Endothelial cell of umbilical vein (primary cell): ENCODE measurements around the gene GLI2. TPM values are rescaled to one million over a fixed set of nuclear protein-coding genes. Genes with fewer than 3 reads are reported as not detected.

Experiments used
- BruUV-seq: library from RNA; stranded (reverse); fragments of 400-500 nt; replicated peaks from 2 replicates; lab custom pipeline; 2021; lab: Mats Ljungman, UMichigan
- CTCF ChIA-PET: fragments of 300-600, 350-600 bp; sonication (Branson Sonifier 250); formaldehyde crosslinking; loops from one replicate; lab custom pipeline; 2021; ENCODE audit warnings: antibody characterized with exemption, inconsistent platforms; lab: Charles Lee
- POLR2A ChIA-PET: fragments of 300-600, 350-600 bp; sonication (Branson Sonifier 250); formaldehyde crosslinking; loops from one replicate; lab custom pipeline; 2021; ENCODE audit warnings: antibody characterized with exemption, inconsistent platforms; lab: Charles Lee
- DNase-seq: peaks from one replicate; pipeline ENCODE4 v3.0.0-alpha.2; 2011; ENCODE audit warnings: low read depth, low spot score
- FAIRE-seq: peaks from 2 replicates; lab custom pipeline; 2011; peaks lifted over from hg19 to GRCh38; lab: Jason Lieb, UNC
- H2AFZ ChIP-seq: 2 replicates; pipeline ENCODE4 v1.6.0; 2012; ENCODE audit warnings: low read depth, low read length, control low read depth, inconsistent platforms
- H3K27ac ChIP-seq: 2 replicates; pipeline ENCODE4 v1.5.1; 2011; ENCODE audit warnings: low read depth, mild to moderate bottlenecking, control low read depth, low read length, moderate library complexity; ENCODE audit not compliant: insufficient read depth
- H3K27me3 ChIP-seq, 2 experiments: 2 replicates each; pipeline versions ENCODE4 v1.6.0 to v1.6.1; 2011; ENCODE audit warnings: low read length in 2 of 2, mixed read lengths in 1 of 2; ENCODE audit not compliant: control insufficient read depth in 2 of 2, insufficient read depth in 2 of 2
- H3K36me3 ChIP-seq, 2 experiments: 2 replicates in 1 of 2; 3 replicates in 1 of 2; pipeline ENCODE4 v1.5.1; 2011; ENCODE audit warnings: low read length in 2 of 2, mild to moderate bottlenecking in 1 of 2, moderate library complexity in 1 of 2; ENCODE audit not compliant: control insufficient read depth in 2 of 2, insufficient read depth in 2 of 2; ENCODE audit errors: extremely low read depth in 1 of 2
- H3K4me1 ChIP-seq: 3 replicates; pipeline ENCODE4 v1.5.1; 2011; ENCODE audit warnings: mild to moderate bottlenecking, low read length; ENCODE audit not compliant: control insufficient read depth, insufficient read depth; ENCODE audit errors: extremely low read depth
- H3K4me2 ChIP-seq: 2 replicates; pipeline ENCODE4 v1.6.1; 2011; ENCODE audit warnings: low read length, control low read depth, mixed read lengths; ENCODE audit not compliant: insufficient read depth
- H3K4me3 ChIP-seq, 3 experiments: fragments of 200-600 bp in 1 of 3; sonication (generic), shearing (Covaris generic) in 1 of 3; replicated peaks in 1 of 3; 2 replicates each; pipeline ENCODE4 v1.5.1; 2011 to 2016; ENCODE audit warnings: control low read depth in 3 of 3, low read length in 3 of 3, mild to moderate bottlenecking in 2 of 3, inconsistent platforms in 1 of 3, low read depth in 1 of 3, moderate library complexity in 1 of 3; ENCODE audit not compliant: insufficient read depth in 1 of 3
- H3K79me2 ChIP-seq: 2 replicates; pipeline ENCODE4 v1.6.0; 2012; ENCODE audit warnings: low read length, inconsistent platforms; ENCODE audit not compliant: control insufficient read depth, insufficient read depth
- H3K9ac ChIP-seq: replicated peaks from 2 replicates; pipeline ENCODE3; 2011; ENCODE audit warnings: low read length, control low read depth; ENCODE audit not compliant: insufficient read depth; ENCODE audit errors: extremely low read depth
- H3K9me1 ChIP-seq: replicated peaks from 3 replicates; pipeline ENCODE4 v1.6.0; 2011; ENCODE audit warnings: mild to moderate bottlenecking, low read length; ENCODE audit not compliant: control insufficient read depth, insufficient read depth; ENCODE audit errors: extremely low read depth
- H3K9me3 ChIP-seq: replicated peaks from 2 replicates; pipeline ENCODE4 v1.5.1; 2012; ENCODE audit warnings: low read length, inconsistent platforms; ENCODE audit not compliant: control insufficient read depth, insufficient read depth
- H4K20me1 ChIP-seq: replicated peaks from 2 replicates; pipeline ENCODE3; 2011; ENCODE audit warnings: mild to moderate bottlenecking, low read length; ENCODE audit not compliant: control insufficient read depth, insufficient read depth; ENCODE audit errors: extremely low read depth
- EZH2 ChIP-seq: IDR thresholded peaks from 2 replicates; pipeline ENCODE4 v1.6.1; 2012; ENCODE audit warnings: borderline replicate concordance, low read depth, mild to moderate bottlenecking, moderate library complexity, low read length, inconsistent platforms; ENCODE audit not compliant: severe bottlenecking
- FOS ChIP-seq: IDR thresholded peaks from 2 replicates; pipeline ENCODE4 v1.6.1; 2011; ENCODE audit warnings: mild to moderate bottlenecking, low read length, moderate library complexity, borderline replicate concordance; ENCODE audit not compliant: insufficient read depth
- GATA2 ChIP-seq: IDR thresholded peaks from 2 replicates; pipeline ENCODE4 v1.7.0; 2011; ENCODE audit warnings: low read depth, mild to moderate bottlenecking, moderate library complexity, mixed read lengths, low read length; ENCODE audit not compliant: insufficient read length, insufficient read depth
- JUN ChIP-seq: IDR thresholded peaks from 2 replicates; pipeline ENCODE4 v1.6.1; 2011; ENCODE audit warnings: borderline replicate concordance, low read depth; ENCODE audit not compliant: insufficient read length, insufficient read depth
- MYC ChIP-seq: IDR thresholded peaks from one replicate; pipeline ENCODE4 v1.6.1; 2011; ENCODE audit warnings: mild to moderate bottlenecking, low read depth, low read length
- POLR2A ChIP-seq: IDR thresholded peaks from 2 replicates; pipeline ENCODE4 v1.6.1; 2012; ENCODE audit warnings: low read depth, mild to moderate bottlenecking, control low read depth, low read length
- POLR2AphosphoS5 ChIP-seq: IDR thresholded peaks from 2 replicates; pipeline ENCODE4 v1.6.1; 2012; ENCODE audit warnings: low read depth, mild to moderate bottlenecking, control low read depth, low read length, moderate library complexity; ENCODE audit not compliant: insufficient read depth
- dilution Hi-C: fragments of 300-500 bp; cut with MboI; formaldehyde crosslinking; loops from one replicate; pipeline ENCODE4 v1.15.0; 2019; ENCODE audit warnings: low sequenced_read_pairs; ENCODE audit not compliant: extremely low pct_ligation_motif_present
- intact Hi-C: fragments of 100-400 bp; cut with micrococcal nuclease; formaldehyde crosslinking; loops from one replicate; pipeline ENCODE4 v1.10.0; 2022
- polyA plus RNA-seq, 4 experiments: library from polyadenylated mRNA; depleted of rRNA in 3 of 4; stranded (reverse) in 3 of 4; unstranded in 1 of 4; fragments of >200 nt; gene quantifications; 2 replicates each; pipeline versions ENCODE4 v1.2.1 to v1.2.3, GENCODE V29; 2011 to 2012; ENCODE audit warnings: missing spikeins in 1 of 4
- total RNA-seq: library from RNA; stranded (reverse); gene quantifications from 2 replicates; pipeline ENCODE4 v1.2.3, GENCODE V29; 2021
- TF ChIP-seq, protein P1 (sequence below), 2 donors: IDR thresholded peaks; 1 replicate in 1 of 2; 2 replicates in 1 of 2; pipeline ENCODE4 v1.5.1; 2011; ENCODE audit warnings: low read length in 2 of 2, mild to moderate bottlenecking in 2 of 2, moderate library complexity in 2 of 2, control low read depth in 1 of 2, inconsistent platforms in 1 of 2, low read depth in 1 of 2; ENCODE audit not compliant: insufficient read depth in 1 of 2; ENCODE audit errors: extremely low read depth in 1 of 2
- TF ChIP-seq, protein P2 (sequence below): IDR thresholded peaks from 2 replicates; pipeline ENCODE4 v1.6.1; 2011; ENCODE audit not compliant: insufficient read depth, insufficient read length

GLI2 gene
- total and polyA plus RNA-seq, 2 donors (not counting 3 experiments of a cell fraction or from before 2014, with no cell fraction given), result 0.13 TPM; not detected in 1

DNA sequence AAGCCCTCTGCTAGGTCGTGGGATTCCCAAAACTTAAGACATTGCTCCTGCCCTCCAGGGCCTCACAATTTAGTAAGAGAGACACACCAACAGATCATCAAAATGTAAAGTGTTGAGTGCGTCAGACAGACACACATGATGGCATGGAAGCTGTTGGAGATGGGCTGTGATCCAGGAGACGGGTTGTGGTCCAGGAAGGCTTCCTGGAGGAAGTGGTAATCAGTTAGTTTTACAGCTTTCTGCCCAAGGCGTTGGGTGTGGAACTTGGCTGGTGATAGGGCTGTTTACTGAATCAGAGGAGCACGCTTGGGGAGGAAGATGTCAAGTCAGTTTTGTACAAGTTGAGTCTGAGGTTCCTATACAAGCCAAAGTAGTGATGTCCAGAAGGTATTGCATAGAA is 24.0 kb upstream of the GLI2 start:
- no peak overlapping the region for H3K4me3 ChIP-seq
- peaks cover 3% of the 10 kb centered on the region for H3K4me1 ChIP-seq
- H3K9me1 ChIP-seq, result no peaks in the 10 kb centered on the region
- no peak overlapping the region for H3K9ac ChIP-seq
- H4K20me1 ChIP-seq, result no peaks in the 10 kb centered on the region
- TF ChIP-seq, protein P1, sequence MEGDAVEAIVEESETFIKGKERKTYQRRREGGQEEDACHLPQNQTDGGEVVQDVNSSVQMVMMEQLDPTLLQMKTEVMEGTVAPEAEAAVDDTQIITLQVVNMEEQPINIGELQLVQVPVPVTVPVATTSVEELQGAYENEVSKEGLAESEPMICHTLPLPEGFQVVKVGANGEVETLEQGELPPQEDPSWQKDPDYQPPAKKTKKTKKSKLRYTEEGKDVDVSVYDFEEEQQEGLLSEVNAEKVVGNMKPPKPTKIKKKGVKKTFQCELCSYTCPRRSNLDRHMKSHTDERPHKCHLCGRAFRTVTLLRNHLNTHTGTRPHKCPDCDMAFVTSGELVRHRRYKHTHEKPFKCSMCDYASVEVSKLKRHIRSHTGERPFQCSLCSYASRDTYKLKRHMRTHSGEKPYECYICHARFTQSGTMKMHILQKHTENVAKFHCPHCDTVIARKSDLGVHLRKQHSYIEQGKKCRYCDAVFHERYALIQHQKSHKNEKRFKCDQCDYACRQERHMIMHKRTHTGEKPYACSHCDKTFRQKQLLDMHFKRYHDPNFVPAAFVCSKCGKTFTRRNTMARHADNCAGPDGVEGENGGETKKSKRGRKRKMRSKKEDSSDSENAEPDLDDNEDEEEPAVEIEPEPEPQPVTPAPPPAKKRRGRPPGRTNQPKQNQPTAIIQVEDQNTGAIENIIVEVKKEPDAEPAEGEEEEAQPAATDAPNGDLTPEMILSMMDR (IDR thresholded peaks at IDR 0.05; ENCODE audit: extremely low read depth in 1 of 2, insufficient read depth in 1 of 2, low read depth in 1 of 2, low read length in 2 of 2), result no peak
- no peak for TF ChIP-seq EZH2
- TF ChIP-seq, protein P2, sequence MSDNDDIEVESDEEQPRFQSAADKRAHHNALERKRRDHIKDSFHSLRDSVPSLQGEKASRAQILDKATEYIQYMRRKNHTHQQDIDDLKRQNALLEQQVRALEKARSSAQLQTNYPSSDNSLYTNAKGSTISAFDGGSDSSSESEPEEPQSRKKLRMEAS, result no peak
- H3K36me3 ChIP-seq, result no peaks in the 10 kb centered on the region
- no peak overlapping the region for H3K27ac ChIP-seq
- H2AFZ ChIP-seq, result no peak overlapping the region
- H3K4me2 ChIP-seq, result no peak overlapping the region
- H3K9me3 ChIP-seq, result no peaks in the 10 kb centered on the region
- ChIA-PET POLR2A (interaction anchor here (0.6 to 1.3 kb wide), 2 partner anchors 360 to 363 kb away, joined by 3 read pairs; no protein-coding TSS in a partner anchor), CTCF (interaction anchor here (0.8 to 2.6 kb wide), 7 partner anchors 15 to 417 kb away, joined by 3 to 12 read pairs (median 3); partner anchors contain the start of gene GLI2)
- H3K27me3 ChIP-seq, result peaks cover 16% of the 10 kb centered on the region in 2 experiments
- no TSS peak for BruUV-seq
- DNase-seq, result no peak
- no peaks in the 10 kb centered on the region for H3K79me2 ChIP-seq
- dilution Hi-C loops (no loop called here), intact Hi-C loops (no loop called here)
- no peak for FAIRE-seq

DNA sequence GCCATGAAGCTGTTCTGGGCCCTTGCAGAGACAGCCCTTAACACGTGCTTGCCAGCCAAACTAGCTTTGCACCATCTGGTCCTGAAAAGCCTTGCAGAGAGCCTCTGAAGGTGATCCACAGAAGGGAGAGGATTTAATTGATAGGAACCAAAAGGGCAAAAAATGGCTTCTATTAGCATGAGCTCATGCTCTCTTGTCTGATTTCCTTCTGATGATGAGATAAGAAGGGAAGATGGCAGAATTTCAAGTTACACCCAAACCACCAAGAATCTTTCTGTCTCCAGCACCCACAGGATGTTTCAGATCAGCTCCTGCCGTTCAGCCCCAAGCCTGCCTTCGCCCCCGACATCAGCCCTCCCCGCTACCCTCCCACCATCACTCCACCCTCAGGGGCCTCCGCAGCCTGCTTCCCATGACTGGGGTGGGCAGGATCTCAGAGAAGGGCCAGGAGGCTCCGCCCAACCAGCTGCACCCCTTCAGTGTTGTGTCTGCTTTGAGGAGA is 23.4 kb upstream of the GLI2 start:
- no peak overlapping the region for H3K4me2 ChIP-seq
- POLR2A ChIA-PET, result interaction anchor here (1.3 kb wide), 1 partner anchor 363 kb away, joined by 3 read pairs; no protein-coding TSS in a partner anchor
- peaks cover 3% of the 10 kb centered on the region for H3K4me1 ChIP-seq
- no peaks in the 10 kb centered on the region for H3K9me1 ChIP-seq
- no peak for FAIRE-seq
- no peak overlapping the region for H3K27ac ChIP-seq
- no peak for DNase-seq
- dilution Hi-C loops, result no loop called here
- intact Hi-C loops, result no loop called here
- no peaks in the 10 kb centered on the region for H4K20me1 ChIP-seq
- no peak for TF ChIP-seq EZH2
- TF ChIP-seq FOS, result no peak
- no peak for TF ChIP-seq GATA2
- TF ChIP-seq, protein P2, result no peak
- TF ChIP-seq POLR2A, result no peak
- TF ChIP-seq MYC, result no peak
- TF ChIP-seq, protein P1 (IDR thresholded peaks at IDR 0.05; ENCODE audit: extremely low read depth in 1 of 2, insufficient read depth in 1 of 2, low read depth in 1 of 2, low read length in 2 of 2), result no peak
- no peak for TF ChIP-seq JUN
- no peak for TF ChIP-seq POLR2AphosphoS5
- CTCF ChIA-PET, result interaction anchor here (0.8 to 2.6 kb wide), 8 partner anchors 16 to 416 kb away, joined by 3 to 12 read pairs (median 3); partner anchors contain the start of gene GLI2
- H3K27me3 ChIP-seq, result peaks cover 16% of the 10 kb centered on the region in 2 experiments
- no TSS peak for BruUV-seq
- no peaks in the 10 kb centered on the region for H3K36me3 ChIP-seq
- H2AFZ ChIP-seq, result no peak overlapping the region
- H3K4me3 ChIP-seq, result no peak overlapping the region
- no peak overlapping the region for H3K9ac ChIP-seq
- no peaks in the 10 kb centered on the region for H3K9me3 ChIP-seq
- H3K79me2 ChIP-seq, result no peaks in the 10 kb centered on the region
